DMS79 (cell line): ENCODE data around the gene AFG3L2.

Source experiments
- DNase-seq: peaks from one replicate; lab custom pipeline; 2025; lab: John Stamatoyannopoulos, UW

AFG3L2 gene

DNA sequence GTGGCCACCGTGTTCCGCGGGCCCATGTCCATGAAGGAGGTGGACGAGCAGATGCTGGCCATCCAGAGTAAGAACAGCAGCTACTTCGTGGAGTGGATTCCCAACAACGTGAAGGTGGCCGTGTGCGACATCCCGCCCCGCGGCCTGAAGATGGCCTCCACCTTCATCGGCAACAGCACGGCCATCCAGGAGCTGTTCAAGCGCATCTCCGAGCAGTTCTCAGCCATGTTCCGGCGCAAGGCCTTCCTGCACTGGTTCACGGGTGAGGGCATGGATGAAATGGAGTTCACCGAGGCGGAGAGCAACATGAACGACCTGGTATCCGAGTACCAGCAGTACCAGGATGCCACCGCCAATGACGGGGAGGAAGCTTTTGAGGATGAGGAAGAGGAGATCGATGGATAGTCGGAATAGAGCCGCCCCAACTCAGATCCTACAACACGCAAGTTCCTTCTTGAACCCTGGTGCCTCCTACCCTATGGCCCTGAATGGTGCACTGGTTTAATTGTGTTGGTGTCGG lies 51.2 kb downstream of the AFG3L2 start:
- no peak for DNase-seq

DNA sequence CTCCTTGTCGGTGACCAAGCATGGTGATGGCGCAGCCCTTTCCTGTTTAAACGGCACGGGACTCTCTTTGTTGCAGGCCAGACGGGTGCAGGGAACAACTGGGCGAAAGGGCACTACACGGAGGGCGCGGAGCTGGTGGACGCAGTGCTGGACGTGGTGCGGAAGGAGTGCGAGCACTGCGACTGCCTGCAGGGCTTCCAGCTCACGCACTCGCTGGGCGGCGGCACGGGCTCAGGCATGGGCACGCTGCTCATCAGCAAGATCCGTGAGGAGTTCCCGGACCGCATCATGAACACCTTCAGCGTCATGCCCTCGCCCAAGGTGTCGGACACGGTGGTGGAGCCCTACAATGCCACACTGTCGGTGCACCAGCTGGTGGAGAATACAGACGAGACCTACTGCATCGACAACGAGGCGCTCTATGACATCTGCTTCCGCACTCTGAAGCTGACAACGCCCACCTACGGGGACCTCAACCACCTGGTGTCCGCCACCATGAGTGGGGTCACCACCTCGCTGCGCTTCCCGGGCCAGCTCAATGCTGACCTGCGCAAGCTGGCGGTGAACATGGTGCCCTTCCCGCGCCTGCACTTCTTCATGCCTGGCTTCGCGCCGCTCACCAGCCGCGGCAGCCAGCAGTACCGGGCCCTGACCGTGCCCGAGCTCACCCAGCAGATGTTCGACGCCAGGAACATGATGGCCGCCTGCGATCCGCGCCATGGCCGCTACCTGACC lies 51.9 kb downstream of the AFG3L2 start:
- DNase-seq = no peak

DNA sequence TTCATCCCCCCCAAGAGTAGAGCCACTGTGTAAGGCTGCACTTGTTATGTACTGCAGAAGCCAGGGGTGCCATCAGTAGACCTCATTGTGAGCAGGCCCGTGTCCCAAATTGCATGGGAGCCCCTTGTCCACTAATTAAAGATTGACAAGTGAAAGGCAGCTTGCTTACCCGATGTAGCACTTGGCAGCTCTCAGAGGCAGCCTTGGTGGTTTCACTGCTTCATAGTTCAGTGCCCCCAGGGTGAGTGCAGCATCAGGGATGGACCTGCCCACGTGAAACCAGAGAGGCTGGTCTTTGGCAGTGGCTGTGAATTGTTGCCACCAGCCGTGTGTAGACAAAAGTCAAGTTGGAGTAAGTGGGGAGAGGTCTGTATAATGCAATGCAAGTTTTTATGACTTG lies 55.7 kb downstream of the AFG3L2 start:
- DNase-seq = no peak

DNA sequence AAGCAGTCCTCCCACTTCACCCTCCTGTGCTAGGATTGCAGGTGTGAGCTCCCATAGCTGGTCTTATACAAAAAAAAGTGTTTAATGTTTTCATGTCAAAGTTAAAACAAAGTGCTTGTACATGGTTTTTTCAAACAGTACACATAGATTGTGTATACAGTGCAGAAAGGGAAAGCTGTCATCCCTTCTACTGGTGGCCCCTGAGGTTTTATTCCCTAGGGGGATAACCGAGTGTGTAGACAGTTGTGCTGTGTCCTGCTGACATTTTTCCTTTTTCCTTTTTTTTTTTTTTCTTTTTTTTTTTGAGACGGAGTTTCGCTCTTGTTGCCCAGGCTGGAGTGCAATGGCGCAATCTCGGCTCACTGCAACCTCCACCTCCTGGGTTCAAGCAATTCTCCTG lies 58.2 kb downstream of the AFG3L2 start:
- no peak for DNase-seq

DNA sequence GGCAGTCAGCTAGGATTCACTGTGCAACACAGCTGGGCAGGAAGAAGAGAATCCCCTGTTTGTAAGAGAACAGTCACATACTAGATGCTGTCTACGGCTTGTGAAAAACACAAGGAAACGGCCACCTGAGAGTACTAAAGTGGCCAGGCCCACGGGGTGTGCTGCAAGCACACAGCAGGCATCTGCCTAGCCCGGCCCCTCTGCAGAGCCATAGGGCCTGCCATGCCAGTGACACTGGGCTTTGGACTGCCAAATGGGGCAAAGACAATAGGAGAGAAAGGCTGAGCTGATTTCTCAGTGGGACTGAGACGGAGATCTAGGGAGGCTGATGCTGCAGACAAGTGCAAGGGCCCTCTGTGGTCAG lies 58.7 kb downstream of the AFG3L2 start:
- no peak for DNase-seq

DNA sequence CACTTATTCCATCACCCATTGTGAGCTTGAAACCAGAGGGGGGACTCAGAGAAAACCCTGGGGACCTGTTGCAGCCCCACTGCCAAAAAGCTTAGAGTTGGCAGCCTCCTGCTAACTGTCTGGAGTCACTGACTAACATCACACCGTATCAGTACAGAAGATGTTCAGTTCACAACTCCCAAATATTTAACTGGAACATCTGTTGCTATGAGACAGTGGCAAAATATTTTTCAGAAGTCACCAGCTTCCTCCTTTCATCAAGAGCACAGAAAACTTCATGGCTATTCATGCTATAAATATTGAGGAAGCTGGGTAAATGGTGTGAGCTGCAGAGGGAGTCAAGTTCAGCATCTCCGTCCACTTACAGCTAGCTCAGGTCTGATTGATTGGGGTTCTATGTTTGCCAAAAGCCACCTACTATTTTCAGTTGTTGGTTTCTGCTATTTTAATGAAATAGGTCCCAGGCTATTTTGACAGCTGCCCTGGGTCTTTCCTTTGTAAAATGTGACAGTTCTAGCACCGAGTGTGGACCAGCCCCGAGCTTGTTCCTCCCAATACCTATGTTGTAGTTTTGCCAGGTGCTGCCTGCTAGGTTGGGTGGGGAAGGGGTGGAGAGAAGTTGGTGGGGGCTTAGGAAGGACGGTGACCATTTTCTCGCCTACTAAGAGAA lies 59.2 kb downstream of the AFG3L2 start:
- no peak for DNase-seq

DNA sequence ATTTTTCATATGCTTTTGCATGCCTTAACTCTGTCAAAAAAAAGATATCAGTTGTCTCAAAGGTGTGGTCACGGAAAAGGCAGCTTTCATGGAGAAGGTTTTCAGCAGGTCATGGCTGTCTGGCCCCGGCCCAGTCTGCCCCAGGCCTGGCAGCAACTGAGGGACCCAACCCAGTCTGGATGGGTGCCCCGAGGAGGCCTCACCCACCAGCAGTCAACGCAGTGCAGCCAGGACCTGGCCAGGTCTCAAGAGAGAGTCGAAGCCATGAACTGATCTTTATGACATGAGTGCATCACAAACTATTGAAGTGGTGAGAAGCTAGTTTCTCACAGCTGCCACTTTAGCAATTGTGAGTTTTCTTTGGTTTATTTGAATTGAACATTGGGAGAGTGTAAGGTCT lies 61.1 kb downstream of the AFG3L2 start:
- DNase-seq = no peak

DNA sequence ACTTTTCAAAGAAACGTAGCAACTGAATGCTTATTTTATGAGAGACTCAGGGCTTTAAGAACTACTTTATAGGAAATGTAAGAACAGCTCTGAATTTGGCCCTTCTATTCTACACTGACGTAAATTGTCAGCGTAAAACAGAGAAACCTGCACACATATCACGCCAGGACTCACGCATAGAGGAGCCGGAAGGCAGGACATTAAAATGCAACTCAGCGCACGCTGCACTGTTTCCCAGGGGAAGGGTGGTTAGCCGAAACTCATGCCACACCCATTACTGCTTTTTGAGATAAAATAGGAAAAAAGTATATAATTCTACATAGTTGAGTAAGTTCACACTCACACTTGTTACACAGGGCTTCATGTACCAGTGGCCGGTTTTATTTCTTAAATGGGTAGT lies 61.5 kb downstream of the AFG3L2 start:
- no peak for DNase-seq

DNA sequence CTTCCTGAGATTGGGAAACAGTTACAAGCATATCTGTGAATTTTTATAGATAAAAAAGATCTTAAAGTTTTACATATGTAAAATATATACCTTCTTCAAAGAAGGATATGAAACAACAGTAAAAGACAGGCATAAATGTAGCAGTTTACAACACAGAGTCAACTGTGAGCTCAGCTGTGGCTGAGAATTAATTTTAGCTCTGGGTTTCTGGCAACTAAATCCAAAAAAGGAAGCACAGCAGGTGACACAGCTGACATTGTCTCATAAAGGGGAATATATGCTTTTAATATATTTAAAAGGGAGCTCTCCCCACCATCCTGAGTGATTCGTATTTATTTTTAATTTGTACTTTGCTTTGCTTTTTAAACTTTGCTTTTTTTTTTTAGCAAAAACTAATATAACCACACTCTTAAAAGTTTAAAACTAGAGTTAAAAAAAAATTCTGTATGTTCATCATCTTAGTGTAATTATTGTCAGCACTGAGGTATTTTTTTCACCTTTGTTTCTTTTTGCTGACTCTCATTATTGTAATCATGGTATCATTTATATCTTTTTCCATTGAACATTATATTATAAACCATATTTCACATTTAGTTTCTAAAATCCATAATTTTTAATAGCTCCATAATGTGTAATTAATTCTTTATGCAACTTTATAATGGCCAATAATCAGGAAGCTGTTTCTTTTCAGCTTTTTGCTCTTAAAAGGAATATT lies 62.3 kb downstream of the AFG3L2 start:
- no peak for DNase-seq

DNA sequence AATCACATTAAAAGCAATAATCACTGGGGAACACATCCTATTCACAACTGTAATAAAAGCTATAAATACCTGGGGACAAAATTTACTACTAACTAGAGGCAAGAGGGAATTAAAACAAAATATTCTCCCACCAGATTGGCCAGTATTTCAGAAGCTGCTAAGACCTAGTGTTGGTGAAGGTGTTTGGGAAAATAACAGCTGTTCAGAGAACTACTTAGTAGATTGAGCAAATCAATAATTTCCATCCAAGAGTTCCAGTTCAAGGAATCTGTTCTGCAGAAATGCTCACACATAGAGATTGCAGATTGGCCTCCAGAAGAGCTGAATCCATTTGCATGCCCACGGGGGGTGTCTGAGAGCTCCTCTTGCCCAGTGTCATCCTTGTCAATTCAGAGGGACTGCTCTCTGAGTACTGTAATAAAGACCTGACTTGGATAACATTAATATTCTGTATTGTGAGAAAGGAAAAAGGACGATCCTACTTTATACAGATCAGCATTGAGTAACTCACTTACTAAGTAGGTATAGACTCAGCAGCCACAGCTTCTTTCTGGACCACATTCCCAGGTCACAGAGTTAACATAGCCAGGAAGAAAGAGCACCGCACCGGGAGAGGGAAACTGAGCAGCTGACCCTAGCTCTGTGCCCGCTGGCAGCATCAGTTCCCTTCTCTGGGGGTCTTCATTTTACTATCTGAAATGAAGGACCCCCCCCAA lies 63.3 kb downstream of the AFG3L2 start:
- DNase-seq = no peak

DNA sequence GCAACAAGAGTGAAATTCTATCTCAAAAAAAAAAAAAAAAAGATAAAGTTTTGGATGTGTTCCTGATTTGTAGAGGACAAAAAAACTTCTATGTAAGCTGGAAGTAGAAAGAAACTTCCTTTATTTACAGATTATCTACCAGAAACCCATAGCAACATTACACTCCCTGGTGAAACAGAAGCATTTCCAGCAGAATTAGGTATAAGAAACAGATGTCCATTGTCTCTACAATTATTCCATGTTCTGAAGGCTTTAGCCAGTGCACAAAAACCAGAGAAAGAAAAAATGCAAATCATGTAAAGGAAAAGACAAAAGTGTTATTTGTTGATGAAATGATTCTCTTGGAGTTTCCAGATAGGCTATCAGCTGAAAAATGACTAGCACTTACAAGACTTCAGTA lies 64.1 kb downstream of the AFG3L2 start:
- DNase-seq = no peak

DNA sequence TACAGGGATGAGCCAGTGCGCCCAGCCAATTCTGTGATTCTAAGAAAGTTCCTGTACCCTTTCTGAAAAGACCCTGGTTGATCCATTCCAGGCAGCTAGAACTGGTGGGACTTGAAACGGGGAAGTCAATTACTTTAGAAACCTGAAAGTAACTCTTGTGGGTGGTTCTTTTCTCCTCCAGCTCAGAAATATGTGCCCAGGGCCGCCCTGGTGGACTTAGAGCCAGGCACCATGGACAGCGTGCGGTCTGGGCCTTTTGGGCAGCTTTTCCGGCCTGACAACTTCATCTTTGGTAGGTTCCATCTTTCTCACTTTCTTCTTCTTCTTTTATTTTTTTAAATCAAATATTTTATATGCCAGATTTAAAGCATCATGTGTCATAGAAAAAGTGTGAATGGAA lies 66.3 kb downstream of the AFG3L2 start:
- DNase-seq = no peak

DNA sequence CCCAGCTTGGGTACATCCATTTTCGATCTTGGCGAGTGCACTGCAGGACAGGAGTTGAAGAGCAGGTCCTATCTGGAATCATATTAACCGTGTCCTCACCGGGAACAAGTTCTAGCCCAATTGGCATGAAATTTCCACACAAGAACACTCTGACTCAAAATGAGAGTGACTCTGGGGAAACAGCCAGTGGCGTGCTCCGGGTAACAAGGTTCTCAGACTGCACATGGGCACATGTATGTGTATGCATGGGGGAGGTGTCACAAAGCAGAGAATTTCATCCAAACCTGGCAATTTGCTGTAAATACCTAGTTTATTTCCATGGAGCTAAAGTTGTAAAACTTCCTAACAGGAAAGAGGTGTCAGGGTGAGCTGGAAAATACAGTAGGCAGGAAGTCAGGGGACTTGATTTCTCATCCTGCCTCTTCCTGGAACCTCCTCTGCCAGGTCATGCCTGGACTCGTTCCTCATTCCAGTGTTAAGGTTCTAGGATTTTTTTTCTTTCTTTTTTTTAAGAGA lies 67.3 kb downstream of the AFG3L2 start:
- DNase-seq = no peak

DNA sequence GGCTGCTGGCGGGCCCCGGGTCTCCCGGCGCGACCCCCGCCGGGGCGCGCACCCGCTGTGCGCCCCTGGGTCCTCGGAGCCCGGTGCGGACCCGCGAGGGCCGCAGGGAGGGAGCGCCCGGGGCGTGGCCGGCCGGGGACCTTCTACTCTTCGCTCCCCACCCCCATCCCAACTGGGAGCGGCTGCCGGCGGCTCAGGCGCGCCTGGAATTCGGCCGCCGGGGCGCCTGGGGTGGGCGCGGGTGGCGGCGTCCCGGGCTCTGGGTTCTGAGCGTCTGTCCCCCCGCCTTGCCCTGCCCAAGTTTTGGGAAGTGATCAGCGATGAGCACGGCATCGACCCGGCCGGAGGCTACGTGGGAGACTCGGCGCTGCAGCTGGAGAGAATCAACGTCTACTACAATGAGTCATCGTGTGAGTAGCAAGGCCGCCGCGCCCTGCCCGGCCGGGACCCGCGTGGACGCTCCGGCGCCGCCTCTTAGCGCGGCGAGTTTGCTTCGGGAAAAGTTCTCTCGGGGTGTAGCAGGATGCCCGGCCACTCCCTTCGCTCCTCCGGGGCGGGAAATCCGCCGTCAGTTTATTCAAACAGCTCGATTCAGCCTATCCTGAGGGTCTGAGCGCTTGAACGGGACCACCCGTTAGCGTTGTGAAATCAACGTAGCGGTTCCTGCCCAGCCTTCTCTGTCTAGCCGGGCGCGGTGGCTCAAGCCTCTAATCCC lies 68.5 kb downstream of the AFG3L2 start:
- no peak for DNase-seq

DNA sequence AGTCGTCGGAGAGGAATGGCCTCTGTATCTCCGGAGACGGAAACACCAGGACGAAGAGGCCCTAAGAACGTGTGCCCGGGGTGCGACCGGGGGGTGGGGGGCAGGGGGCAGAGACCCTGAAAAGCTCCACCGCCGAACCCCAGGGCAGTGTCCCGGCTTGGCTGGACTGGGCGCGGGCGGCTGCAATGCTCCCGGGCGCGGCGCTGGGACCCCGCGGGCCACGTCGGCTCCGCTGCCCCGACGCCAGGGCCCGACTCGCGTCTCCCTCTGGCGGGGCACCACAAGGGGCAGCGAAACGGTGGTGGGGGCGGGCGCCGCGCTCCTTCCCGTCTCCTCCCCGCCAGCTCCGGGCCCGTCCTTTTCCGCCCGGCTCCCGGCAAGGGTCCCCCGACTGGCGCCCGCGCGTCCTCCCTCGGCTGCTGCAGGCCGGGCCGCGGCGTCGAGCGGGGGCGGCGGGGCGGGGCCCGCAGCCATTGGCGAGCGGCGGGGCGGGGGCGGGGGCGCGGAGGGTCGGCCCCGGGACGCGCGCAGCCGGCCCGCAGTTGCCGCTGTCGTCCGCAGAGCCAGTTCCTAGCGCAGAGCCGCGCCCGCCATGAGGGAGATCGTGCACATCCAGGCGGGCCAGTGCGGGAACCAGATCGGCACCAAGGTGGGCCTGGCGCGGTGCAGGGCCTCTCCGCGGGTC lies 69.2 kb downstream of the AFG3L2 start, which contains the start of gene TUBB6:
TSS of gene TUBB6 (plus strand) at position 541 of the 685 bp plus-strand sequence. CDS start at position 593, 52 bp downstream.
- no peak for DNase-seq

DNA sequence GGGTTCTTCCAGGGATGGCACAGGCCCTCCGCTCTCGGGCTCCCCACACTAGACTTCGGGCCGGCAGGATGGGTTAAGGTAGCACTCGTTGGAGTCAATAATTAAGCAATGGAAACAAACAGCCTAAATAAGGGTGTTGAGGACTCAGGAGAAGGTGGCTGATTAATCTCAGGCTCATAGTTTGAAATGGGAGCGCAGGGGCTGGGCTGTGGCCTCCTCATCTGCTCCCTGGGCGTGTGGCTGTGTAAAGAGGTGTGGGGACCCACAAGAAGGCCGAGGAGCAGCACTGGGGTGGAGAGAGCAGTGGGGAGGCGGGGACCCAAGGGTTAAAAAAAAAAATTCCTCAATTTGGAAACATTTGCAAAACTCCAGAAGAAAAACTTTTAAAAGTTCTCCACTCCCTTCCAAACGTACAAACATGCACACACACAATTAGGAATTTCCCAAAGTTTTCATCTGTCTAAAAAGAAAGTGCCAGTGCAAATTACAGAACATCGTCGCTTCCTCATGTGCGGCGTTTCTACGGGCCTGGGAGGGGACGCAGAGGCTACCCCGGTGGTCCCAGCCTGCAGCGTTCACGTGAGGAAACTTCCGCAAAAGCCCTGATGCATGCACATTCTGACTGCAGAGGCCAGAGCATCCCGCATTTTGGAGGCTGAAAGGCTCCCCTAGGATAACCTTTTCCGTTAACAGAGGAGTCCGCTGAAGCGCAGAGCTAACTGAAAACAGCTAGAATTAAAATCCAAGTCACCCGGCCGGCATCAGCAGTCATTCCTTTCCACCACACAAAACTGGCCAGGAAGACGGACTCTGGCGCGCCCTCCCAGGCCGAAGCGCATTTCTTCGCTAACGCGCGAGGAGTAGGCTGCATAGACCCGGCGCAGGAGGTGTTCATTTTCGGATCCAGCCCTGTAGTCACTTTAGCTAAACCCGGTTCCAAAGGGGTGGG lies 70.0 kb downstream of the AFG3L2 start:
- no peak for DNase-seq

DNA sequence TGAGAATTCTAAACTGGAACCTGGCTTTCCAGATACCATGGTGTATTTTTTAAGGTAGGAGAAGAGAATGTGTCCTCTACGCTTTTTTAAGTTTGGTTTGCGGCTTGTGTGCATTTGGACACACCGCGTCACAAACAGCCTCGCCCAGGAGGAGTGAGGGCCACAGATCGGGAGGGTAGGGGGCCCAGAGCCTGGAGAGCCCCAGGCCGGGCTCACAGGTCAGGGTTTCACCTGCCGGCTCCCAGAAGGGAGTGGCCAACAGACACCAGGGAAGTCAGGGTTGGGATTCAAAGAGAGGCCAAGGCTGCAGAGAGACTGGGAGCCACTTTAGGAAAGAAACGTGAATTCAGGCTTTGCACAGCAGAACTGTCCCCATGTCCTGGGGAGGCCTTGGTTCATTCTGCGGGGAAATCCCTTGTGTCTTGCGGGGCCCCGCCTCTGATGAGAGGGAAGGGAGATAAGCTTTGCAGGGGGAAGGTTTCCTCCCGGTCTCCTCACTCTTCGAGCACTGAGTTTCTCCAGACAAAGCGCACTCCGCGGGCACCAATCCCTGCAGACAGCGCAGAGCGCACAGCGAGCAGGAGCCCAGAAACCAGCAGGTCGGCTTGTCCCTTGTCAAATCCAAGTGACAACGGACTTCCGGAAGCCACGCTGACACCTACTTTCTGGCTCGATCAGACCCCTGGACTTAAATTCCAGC lies 70.9 kb downstream of the AFG3L2 start:
- no peak for DNase-seq

DNA sequence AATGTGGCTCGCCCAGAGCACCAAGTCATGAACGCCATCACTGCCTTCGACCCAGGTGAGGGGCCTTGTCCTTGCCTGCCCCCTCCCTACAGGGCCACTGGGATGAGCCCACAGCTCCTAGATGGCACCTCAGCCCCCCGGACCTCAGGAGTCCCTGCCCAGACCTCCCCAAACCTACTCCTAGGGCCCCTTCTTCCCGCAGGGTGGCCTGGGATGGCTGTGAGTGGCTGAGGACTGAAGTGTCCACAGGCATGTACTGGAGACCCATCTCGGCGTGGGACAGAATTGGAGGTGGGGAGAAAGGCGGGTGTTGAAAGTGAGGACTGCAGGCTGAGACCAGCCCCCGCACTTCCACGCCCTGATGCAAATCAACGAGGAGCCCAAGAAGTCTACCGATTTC lies 71.8 kb downstream of the AFG3L2 start:
- DNase-seq = no peak
